ENCODE data around the gene TTN.
A peak's percentile ranks its signal among the peaks of the same experiment; 100 is the strongest.
"Not testable (repeated sequence)": the region's sequence is repeated elsewhere in the genome, so short reads cannot be mapped to it uniquely, and the experiment has no call there.

Gene TTN

GRCh38 chr2:178526256-178526655 is 281.0 kb downstream of the TTN start:
- no peak for DNase-seq

DNA sequence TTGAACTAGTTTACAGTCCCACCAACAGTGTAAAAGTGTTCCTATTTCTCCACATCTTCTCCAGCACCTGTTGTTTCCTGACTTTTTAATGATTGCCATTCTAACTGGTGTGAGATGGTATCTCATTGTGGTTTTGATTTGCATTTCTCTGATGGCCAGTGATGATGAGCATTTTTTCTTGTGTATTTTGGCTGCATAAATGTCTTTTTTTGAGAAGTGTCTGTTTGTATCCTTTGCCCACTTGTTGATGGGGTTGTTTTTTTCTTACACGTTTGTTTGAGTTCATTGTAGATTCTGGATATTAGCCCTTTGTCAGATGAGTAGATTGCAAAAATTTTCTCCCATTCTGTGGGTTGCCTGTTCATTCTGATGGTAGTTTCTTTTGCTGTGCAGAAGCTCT is 281.8 kb downstream of the TTN start:
- not testable (repeated sequence) for DNase-seq

DNA sequence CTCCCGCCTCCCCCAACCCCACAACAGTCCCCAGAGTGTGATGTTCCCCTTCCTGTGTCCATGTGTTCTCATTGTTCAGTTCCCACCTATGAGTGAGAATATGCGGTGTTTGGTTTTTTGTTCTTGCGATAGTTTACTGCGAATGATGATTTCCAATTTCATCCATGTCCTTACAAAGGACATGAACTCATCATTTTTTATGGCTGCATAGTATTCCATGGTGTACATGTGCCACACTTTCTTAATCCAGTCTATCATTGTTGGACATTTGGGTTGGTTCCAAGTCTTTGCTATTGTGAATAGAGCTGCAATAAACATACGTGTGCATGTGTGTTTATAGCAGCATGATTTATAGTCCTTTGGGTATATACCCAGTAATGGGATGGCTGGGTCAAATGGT is 282.2 kb downstream of the TTN start:
- not testable (repeated sequence) for DNase-seq

DNA sequence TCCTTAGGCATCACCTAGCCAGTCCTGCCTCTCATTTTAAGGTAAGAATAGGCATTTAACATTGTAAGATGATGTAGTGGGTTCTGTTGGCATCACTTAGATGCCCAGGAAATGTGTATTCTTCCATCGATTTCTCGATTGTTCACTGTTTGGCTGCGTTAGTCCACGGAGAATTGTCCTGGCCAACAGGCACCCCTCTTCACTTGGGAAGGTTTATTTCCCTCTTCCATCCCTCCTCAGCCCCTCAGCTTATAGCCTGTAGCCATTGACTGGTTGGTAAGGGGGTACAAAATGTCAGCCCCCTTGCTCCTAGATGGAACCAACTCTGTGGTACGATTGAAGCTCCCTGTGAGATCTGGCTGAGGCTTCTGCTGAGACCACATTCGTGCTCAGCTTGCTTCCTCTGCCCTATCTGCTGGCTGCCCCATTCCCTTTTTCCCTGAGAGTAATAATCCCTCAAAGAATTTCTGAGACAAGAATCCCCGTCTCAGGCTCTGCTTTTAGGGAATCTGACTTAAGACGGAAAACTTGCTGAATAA is 283.6 kb downstream of the TTN start:
- no peak for DNase-seq

GRCh38 chr2:178522950-178523595 is 284.1 kb downstream of the TTN start:
- peak; percentile 67 for DNase-seq

DNA sequence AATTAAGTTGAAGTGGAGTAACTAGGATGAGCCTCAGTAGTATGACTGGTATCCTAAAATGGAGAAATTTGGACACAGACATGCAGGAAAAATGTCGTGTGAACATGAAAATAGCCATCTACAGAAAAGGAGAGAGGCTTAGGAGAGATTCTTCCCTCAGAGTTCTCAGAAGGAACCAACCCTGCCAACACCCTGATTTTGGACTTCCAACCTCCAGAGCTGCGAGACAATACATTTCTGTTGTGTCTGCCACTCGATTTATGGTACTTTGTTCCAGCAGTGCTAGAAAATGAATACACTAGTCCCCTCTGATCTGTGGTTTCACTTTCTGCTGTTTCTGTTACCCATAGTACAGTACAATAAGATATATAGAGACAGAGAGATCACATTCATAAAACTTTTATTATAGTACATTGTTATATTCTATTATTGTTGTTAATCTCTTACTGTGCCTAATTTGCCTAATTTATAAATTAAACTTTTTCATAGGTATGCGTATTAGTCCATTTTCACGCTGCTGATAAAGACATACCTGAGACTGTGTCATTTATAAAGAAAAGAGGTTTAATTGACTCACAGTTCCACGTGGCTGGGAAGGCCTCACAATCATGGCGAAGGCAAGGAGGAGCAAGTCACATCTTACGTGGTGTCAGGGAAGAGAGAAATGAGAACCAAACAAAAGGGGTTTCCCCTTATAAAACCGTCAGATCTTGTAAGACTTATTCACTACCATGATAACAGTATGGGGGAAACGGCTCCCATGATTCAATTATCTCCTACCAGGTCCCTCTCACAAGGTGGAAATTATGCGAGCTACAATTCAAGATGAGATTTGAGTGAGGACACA is 285.7 kb downstream of the TTN start:
- no peak for DNase-seq

DNA sequence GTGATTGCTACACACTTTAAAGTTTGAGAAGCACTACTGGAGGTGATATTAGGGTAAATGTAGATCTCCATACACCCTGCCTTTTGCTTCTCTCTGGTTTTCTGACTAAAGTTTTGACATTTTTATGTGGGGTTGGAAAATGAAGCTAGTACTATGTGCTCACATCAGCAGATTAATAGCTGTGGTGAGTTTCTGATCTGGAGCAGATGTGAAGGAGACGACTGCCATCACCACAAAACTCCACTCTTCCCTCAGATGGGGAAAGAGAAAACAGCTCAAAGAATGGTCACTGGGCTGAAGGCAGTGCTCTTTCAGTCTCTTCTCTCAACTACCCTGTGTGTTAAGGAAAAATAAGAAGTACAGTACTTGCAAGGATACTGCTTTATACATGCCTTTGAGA is 289.7 kb downstream of the TTN start:
- DNase-seq, result no peak

DNA sequence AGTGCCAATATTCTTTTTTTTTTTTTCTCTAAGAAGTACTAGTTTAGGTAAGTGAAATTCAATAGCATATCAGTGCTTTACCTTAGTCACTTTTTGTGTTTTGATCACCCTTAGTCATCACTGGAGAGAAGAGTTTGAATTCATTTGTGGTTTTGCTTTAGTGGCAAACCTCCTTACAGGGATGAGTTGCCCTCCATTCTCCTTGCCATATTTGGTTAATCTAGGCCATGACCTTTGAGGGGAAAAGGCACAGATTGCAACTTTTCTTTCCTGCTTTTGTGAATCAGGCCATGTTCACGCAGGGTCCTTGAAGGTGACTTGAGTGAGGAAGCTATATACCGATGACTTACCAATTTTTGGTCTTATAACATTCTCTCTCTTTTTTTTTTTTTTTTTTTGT is 292.6 kb downstream of the TTN start:
- DNase-seq, result no peak

- no peak for DNase-seq
Observed at GRCh38 chr2:178513876-178514275, 293.3 kb downstream of the TTN start.

DNA sequence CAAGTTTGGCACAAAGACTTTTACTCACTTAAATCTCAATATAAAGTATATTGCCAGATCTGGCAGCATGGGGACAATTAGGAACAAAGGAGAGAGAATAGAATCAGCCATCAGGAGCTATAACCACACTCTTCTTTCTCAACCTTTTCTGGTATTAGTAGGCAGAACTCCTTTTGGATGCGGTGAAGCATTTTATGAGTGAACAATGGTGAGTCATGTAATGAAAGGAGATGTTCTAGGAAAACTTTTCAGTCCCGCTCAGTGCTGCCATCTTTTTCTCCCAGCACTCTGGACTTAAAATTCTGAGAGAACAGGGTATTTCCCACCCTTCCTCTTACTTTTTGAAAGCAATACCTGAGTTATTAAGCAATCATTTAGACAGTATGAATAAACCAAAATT is 294.7 kb downstream of the TTN start:
- DNase-seq, result no peak

GRCh38 chr2:178510384-178510783 is 296.8 kb downstream of the TTN start:
- DNase-seq, result no peak

- DNase-seq, result no peak
Observed at GRCh38 chr2:178508646-178509045, 298.6 kb downstream of the TTN start.

GRCh38 chr2:178506949-178507348 is 300.3 kb downstream of the TTN start:
- DNase-seq, result no peak

- no peak for DNase-seq
Observed at GRCh38 chr2:178506524-178506923, 300.7 kb downstream of the TTN start.

DNA sequence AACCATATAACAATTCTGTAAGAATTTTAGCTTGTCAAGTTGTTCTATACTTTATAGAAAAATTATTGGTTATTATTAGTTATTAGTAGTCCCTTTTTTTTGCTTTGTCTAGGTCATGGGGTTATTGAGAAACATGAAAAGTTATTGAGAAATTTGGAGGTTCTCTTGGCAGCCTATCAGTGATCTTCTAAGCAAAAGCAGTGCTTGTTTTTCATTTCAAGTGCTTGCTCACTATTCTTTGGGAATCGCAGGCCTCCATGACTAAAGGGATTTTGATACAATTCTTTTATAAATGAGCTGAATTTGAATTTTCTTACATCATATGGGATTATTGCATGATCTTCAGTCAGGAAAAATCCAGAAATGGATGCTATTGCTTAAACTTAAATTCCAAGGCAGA is 301.1 kb downstream of the TTN start:
- DNase-seq, result no peak

- DNase-seq, result no peak
Observed at GRCh38 chr2:178502751-178503150, 304.5 kb downstream of the TTN start.

DNA sequence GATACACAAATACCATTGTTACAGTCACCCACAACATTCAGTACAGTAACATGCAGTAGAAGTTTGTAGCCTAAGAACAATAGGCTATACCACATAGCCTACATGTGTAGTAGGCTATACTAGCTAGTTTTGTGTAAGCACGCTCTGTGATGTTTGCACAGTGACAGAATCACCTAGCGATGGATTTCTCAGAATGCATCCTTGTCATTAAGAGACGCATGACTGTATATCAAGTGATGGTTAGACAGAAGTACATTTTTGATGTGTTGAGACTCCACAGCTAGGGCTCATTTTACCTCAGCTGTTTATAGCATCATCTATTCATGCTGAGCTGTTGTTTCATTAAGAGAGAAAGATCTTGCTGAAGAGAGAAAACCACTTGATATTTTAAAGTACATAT is 307.6 kb downstream of the TTN start:
- no peak for DNase-seq

- no peak for DNase-seq
Observed at GRCh38 chr2:178498137-178498536, 309.1 kb downstream of the TTN start.

DNA sequence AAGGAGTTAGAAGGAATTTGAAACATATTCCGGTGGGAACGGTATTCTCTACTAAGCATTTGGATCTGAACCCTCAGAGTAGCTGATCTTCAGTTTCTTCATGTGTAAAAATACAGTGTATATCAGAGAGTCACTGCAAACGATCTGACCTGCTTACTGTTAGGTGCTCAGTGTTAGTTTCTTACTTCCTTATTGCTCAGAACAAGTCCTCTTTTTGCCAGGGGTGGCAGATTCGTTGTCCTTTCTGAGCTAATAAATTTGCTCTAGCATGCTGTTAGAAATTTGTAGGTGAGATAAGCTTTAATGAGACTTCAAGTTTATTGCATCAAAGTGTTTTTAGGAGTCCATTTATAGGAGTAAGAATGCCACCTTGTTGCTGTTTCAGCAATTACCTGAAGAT is 311.2 kb downstream of the TTN start:
- DNase-seq, result no peak

DNA sequence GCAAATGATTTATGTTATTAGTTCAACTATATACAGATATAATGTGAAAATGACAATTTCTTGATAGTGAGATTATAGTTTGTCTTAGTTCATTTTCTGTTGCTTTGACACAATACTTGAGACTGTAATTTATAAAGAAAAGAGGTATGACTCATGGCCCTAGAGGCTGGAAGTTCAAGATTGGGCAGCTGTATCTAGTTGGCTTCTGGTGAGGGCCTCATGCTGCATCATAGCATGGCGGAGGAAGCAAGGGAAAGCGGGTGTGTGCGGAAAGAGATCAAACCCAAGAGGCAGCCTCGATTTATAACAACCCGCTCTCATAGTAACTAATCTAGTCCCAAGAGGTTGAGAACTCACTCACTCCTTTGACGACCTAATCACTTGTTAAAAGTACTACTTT is 315.6 kb downstream of the TTN start:
- no peak for DNase-seq

- DNase-seq, result no peak
Observed at GRCh38 chr2:178485356-178485755, 321.9 kb downstream of the TTN start.

- no peak for DNase-seq
Observed at GRCh38 chr2:178484245-178485041, 322.8 kb downstream of the TTN start.

- no peak for DNase-seq
Observed at GRCh38 chr2:178482437-178482836, 324.8 kb downstream of the TTN start.
